ENCODE results near the gene INPP4B.

INPP4B gene

GRCh38 chr4:142356118-142356759 lies 489.9 kb downstream of the INPP4B start:
- TF ChIP-seq CTCF (IDR thresholded peaks at IDR 0.05; ENCODE audit: insufficient read depth, low read length, poor library complexity, severe bottlenecking) = no peak
- DNase-seq (ENCODE audit: extremely low read depth, insufficient read length) = no peak
- no peak overlapping the region for H3K4me3 ChIP-seq (replicated peaks; ENCODE audit: low read depth, low read length)
- no peaks in the 10 kb centered on the region for H3K27me3 ChIP-seq (replicated peaks; ENCODE audit: control insufficient read depth, insufficient read depth, low read length)
- no peaks in the 10 kb centered on the region for H3K36me3 ChIP-seq (ENCODE audit: control insufficient read depth, insufficient read depth, low read length)

DNA sequence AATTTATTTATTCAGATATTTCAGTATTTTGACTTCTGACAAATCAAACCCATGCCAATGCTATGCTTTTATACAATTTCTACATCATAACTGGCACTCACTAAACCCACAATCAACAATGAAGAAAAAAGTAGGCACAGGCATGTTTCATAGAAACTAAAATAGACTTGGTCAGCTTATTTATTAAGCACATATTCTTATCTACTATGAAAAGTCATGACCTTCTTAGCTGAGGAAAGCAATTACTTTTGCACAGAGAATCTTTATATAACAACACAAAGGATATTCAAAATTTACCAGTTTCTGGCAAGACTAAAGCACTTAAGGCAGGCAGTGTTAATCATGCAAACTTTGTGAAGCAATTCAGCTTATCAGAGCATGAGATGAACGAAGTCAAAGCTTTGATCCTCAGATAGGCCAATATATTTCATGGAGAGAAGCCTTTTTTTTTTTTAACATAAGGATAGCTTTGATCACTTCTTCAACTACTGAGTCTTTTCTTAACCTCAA lies 490.6 kb downstream of the INPP4B start:
- no peaks in the 10 kb centered on the region for H3K36me3 ChIP-seq (ENCODE audit: control insufficient read depth, insufficient read depth, low read length)
- no peak overlapping the region for H3K4me3 ChIP-seq (replicated peaks; ENCODE audit: low read depth, low read length)
- no peaks in the 10 kb centered on the region for H3K27me3 ChIP-seq (replicated peaks; ENCODE audit: control insufficient read depth, insufficient read depth, low read length)
- TF ChIP-seq CTCF (IDR thresholded peaks at IDR 0.05; ENCODE audit: insufficient read depth, low read length, poor library complexity, severe bottlenecking) = no peak
- no peak for DNase-seq (ENCODE audit: extremely low read depth, insufficient read length)

DNA sequence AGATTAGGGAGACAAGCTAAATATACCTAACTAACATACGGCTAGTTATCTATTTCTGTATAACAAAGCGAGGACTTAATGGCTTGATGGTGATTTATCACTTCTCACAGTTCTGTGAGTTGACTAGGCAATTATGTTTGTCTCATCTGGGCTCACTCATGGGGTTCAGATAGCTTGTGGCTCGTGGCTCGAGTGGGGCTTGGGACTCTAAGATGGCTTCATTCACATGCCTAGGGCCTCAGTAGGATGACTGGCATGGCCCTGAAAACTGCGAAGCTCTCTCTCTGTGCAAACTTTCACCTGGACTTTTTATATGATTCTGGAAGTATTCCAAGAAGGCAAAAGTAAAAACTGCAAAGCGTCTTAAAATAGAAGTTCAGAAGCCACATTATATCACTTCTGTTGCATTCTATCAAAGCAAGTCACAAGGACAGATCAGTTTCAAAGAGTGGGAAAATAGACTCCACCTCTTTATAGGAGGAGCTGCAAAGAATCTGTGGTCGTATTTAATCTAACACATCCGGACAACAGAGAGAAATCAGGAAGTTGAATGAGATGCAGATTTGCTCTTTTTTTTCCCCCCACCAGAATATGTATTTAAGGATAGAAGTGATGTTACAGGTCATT lies 491.2 kb downstream of the INPP4B start:
- no peak for DNase-seq (ENCODE audit: extremely low read depth, insufficient read length)
- no peaks in the 10 kb centered on the region for H3K36me3 ChIP-seq (ENCODE audit: control insufficient read depth, insufficient read depth, low read length)
- H3K4me3 ChIP-seq (replicated peaks; ENCODE audit: low read depth, low read length) = no peak overlapping the region
- TF ChIP-seq CTCF (IDR thresholded peaks at IDR 0.05; ENCODE audit: insufficient read depth, low read length, poor library complexity, severe bottlenecking) = no peak
- H3K27me3 ChIP-seq (replicated peaks; ENCODE audit: control insufficient read depth, insufficient read depth, low read length) = no peaks in the 10 kb centered on the region

- Histone ChIP-seq H3K4me3 (replicated peaks; ENCODE audit: low read depth, low read length) (no peak overlapping the region), H3K27me3 (replicated peaks; ENCODE audit: control insufficient read depth, insufficient read depth, low read length) (no peaks in the 10 kb centered on the region), H3K36me3 (ENCODE audit: control insufficient read depth, insufficient read depth, low read length) (no peaks in the 10 kb centered on the region)
- no peak for DNase-seq (ENCODE audit: extremely low read depth, insufficient read length)
- TF ChIP-seq CTCF (IDR thresholded peaks at IDR 0.05; ENCODE audit: insufficient read depth, low read length, poor library complexity, severe bottlenecking) = no peak
Measured at GRCh38 chr4:142354041-142354440, 492.1 kb downstream of the INPP4B start.

DNA sequence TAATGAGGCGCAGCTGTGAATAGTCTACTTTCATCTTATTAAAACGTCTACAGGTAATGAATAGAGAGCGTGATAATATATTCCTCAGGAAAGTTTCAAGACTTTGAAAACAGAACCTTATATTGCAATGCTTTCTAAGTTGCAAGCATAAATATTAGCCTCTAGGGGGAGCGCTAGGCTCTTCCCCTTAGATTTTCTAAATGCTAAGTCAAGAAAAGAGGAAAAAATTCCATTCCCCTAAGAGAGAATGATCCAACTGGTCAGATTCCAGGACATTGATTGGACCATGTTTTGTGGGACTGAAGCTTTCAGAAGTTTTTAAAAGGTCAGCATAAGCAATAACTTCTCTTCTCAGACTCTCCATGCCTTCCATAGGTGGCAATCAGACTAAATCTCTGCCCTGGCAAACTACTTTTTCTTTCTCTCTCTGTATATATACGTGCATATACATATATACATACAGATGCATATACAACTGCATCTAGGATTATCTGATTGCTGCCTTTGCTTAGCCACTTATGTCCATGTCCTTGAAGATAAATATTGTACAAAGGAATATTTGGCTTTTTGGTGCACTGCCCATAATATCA lies 492.9 kb downstream of the INPP4B start:
- H3K36me3 ChIP-seq (ENCODE audit: control insufficient read depth, insufficient read depth, low read length) = no peaks in the 10 kb centered on the region
- H3K27me3 ChIP-seq (replicated peaks; ENCODE audit: control insufficient read depth, insufficient read depth, low read length) = no peaks in the 10 kb centered on the region
- no peak overlapping the region for H3K4me3 ChIP-seq (replicated peaks; ENCODE audit: low read depth, low read length)
- DNase-seq (ENCODE audit: extremely low read depth, insufficient read length) = no peak
- TF ChIP-seq CTCF (IDR thresholded peaks at IDR 0.05; ENCODE audit: insufficient read depth, low read length, poor library complexity, severe bottlenecking) = peak; percentile 74
